HG02870 (cell line): ENCODE data around the gene HCLS1.
"Not testable (repeated sequence)": the region's sequence is repeated elsewhere in the genome, so short reads cannot be mapped to it uniquely, and the experiment has no call there.

Source experiments
- ATAC-seq: cut with Tn5 transposase; IDR thresholded peaks from one replicate; pipeline ENCODE4 v1.9.1; 2021; ENCODE audit warnings: mild to moderate bottlenecking, moderate library complexity; ENCODE audit not compliant: unreplicated experiment

Gene HCLS1

DNA sequence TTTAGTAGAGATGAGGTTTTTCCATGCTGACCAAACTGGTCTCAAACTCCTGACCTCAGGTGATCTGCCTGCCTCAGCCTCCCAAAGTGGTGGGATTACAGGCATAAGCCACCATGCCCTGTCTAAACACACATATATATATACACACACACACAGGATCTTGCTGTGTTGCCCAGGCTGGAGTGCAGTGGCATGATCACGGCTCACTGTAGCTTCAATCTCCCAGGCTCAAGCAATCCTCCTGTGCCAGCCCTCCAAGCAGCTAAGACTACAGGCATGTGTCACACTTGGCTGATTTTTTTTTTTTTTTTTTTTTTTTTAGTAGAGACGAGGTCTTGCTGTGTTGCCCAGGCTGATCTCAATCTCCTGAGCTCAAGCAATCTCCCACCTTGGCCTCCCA is 60.8 kb downstream of the HCLS1 start:
- ATAC-seq: not testable (repeated sequence)

- no peak for ATAC-seq
Measured at GRCh38 chr3:121598564-121598963, 62.1 kb downstream of the HCLS1 start.

- ATAC-seq: no peak
Measured at GRCh38 chr3:121595765-121596406, 64.8 kb downstream of the HCLS1 start.

DNA sequence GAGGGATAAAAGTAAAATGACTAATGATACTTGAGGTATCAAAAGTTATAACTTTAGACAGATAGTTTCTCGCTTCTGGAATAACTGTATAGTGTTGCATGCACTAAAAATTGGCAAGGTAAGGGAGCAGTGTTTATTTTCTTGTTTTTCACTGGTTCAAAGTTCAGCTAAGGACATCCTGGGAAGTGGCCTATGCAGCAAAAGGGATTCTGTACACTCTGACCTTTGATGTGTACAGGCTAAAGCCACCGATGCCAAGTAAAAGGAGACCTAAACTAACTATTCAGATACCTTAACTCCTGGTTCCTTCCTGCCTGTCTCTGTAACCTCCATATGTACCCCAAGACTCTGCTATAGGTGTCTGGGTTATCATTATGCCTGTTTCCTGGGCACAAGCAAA is 65.9 kb downstream of the HCLS1 start:
- ATAC-seq: no peak

DNA sequence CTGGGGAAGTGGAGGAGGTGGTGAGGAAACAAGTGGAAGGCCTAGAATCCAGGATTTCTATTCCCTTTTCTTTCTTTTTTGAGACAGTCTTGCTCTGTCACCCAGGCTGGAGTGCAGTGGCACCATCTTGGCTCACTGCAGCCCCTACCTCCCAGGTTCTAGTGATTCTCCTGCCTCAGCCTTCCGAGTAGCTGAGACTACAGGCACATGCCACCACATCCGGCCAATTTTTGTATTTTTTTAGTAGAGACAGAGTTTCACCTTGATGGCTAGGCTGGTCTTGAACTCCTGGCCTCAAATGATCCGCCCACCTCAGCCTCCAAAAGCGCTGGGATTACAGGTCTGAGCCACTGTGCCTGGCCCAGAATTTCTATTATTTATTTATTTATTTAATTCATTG is 66.9 kb downstream of the HCLS1 start:
- not testable (repeated sequence) for ATAC-seq

- ATAC-seq: peak; percentile 65
Measured at GRCh38 chr3:121592856-121593702, 67.6 kb downstream of the HCLS1 start, which contains the start of gene FBXO40. Gene FBXO40 (plus strand): TSS chr3:121593379. CDS start chr3:121620576, 27,197 bp downstream.

- ATAC-seq: no peak
Measured at GRCh38 chr3:121584418-121584817, 76.3 kb downstream of the HCLS1 start.

DNA sequence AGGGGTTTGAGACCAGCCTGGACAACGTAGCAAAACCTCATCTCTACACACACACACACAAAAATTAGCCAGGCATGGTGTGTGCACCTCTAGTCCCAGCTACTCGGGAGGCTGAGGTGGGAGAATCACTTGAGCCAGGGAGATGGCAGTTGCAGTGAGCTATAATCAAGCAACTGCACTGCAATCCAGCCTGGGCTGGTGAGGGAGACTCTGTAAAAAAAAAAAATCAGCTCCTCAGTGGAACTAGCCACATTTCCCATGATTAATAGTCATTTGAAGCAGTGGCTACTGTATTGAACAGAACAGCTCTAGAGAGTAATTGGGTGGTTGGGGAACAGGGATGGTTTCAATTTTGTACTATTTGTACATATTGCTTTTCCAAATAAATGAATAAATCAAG is 79.0 kb downstream of the HCLS1 start:
- ATAC-seq: no peak
